Nephron (organoid): ENCODE measurements around the gene RAB12.
A peak's percentile ranks its signal among the peaks of the same experiment; 100 is the strongest.
"Not testable (repeated sequence)": the region's sequence is repeated elsewhere in the genome, so short reads cannot be mapped to it uniquely, and the experiment has no call there.

ENCODE experiments used
- H3K27ac Mint-ChIP-seq, 3 experiments: 2 replicates each; pipeline ENCODE4 v1.8.0; 2020; ENCODE audit warnings: mixed read lengths in 3 of 3, mild to moderate bottlenecking in 2 of 3, moderate library complexity in 1 of 3
- H3K27me3 Mint-ChIP-seq: 2 replicates; pipeline ENCODE4 v1.8.0; 2021; ENCODE audit warnings: low read depth, mild to moderate bottlenecking, moderate library complexity, mixed read lengths
- H3K36me3 Mint-ChIP-seq: 2 replicates; pipeline ENCODE4 v1.8.0; 2020; ENCODE audit warnings: low read depth, mixed read lengths
- H3K4me1 Mint-ChIP-seq: 2 replicates; pipeline ENCODE4 v1.8.0; 2020; ENCODE audit warnings: mixed read lengths
- H3K4me3 Mint-ChIP-seq, 3 experiments: 2 replicates each; pipeline ENCODE4 v1.8.0; 2020; ENCODE audit warnings: mild to moderate bottlenecking in 3 of 3, mixed read lengths in 3 of 3, moderate library complexity in 2 of 3
- H3K9me3 Mint-ChIP-seq: 2 replicates; pipeline ENCODE4 v1.8.0; 2020; ENCODE audit warnings: mixed read lengths
- CTCF ChIP-seq, 3 experiments: fragments of 200-600 bp; sonication (generic); IDR thresholded peaks; one replicate each; pipeline ENCODE4 v1.5.0; 2021; ENCODE audit warnings: antibody characterized with exemption in 3 of 3; ENCODE audit not compliant: unreplicated experiment in 3 of 3

The RAB12 gene

GRCh38 chr18:8639762-8640161, 30.5 kb downstream of the RAB12 start:
- Mint-ChIP-seq H3K9me3 (no peaks in the 10 kb centered on the region), H3K27me3 (no peaks in the 10 kb centered on the region), H3K27ac (no peak overlapping the region), H3K4me1 (no peaks in the 10 kb centered on the region), H3K36me3 (peaks cover 78% of the 10 kb centered on the region), H3K4me3 (no peak overlapping the region)
- TF ChIP-seq CTCF (IDR thresholded peaks at IDR 0.05; ENCODE audit: unreplicated experiment in 3 of 3): no peak

- peaks cover 15% of the 10 kb centered on the region for H3K9me3 Mint-ChIP-seq
- H3K27ac Mint-ChIP-seq: no peak overlapping the region
- peaks cover 45% of the 10 kb centered on the region for H3K36me3 Mint-ChIP-seq
- H3K4me3 Mint-ChIP-seq: no peak overlapping the region
- H3K4me1 Mint-ChIP-seq: no peaks in the 10 kb centered on the region
- TF ChIP-seq CTCF (IDR thresholded peaks at IDR 0.05; ENCODE audit: unreplicated experiment in 3 of 3): no peak
- H3K27me3 Mint-ChIP-seq: no peaks in the 10 kb centered on the region
Observed at GRCh38 chr18:8643326-8643878, 34.2 kb downstream of the RAB12 start.

GRCh38 chr18:8647359-8647758, 38.1 kb downstream of the RAB12 start:
- H3K27ac Mint-ChIP-seq, H3K4me1 Mint-ChIP-seq, H3K4me3 Mint-ChIP-seq, H3K27me3 Mint-ChIP-seq: not testable (repeated sequence)
- Mint-ChIP-seq H3K9me3 (peaks cover 31% of the 10 kb centered on the region), H3K36me3 (peaks cover 10% of the 10 kb centered on the region)

DNA sequence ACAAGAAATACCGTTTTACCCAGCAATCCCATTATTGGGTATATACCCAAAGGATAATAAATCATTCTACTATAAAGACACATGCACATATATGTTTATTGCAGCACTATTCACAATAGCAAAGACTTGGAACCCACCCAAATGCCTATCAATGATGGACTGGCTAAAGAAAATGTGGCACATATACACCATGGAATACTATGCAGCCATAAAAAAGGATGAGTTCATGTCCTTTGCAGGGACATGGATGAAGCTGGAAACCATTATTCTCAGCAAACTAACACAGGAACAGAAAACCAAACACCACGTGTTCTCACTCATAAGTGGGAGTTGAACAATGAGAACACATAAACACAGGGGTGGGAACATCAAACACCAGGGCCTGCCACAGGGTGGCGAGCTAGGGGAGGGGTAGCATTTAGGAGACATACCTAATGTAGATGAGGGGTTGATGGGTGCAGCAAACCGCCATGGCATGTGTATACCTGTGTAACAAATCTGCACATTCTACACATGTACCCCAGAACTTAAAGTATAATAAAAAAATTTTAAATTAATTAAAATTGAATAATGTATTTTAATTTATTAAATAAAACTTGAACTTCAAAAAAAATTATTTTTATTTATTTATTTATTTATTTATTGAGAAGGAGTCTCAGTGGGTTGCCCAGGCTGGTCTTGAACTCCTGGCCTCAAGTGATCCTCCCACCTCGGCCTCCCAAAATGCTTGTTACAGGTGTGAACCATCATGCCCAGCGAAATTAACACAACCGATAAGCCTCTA, 42.4 kb downstream of the RAB12 start:
- Mint-ChIP-seq H3K9me3 (peaks cover 29% of the 10 kb centered on the region), H3K4me1 (peaks cover 10% of the 10 kb centered on the region), H3K27me3 (peaks cover 26% of the 10 kb centered on the region)
- H3K36me3 Mint-ChIP-seq, H3K4me3 Mint-ChIP-seq, H3K27ac Mint-ChIP-seq: not testable (repeated sequence)

GRCh38 chr18:8654503-8655451, 45.5 kb downstream of the RAB12 start:
- no peak overlapping the region for H3K4me3 Mint-ChIP-seq
- H3K27me3 Mint-ChIP-seq: peaks cover 27% of the 10 kb centered on the region
- H3K4me1 Mint-ChIP-seq: peaks cover 23% of the 10 kb centered on the region
- H3K27ac Mint-ChIP-seq: no peak overlapping the region
- H3K36me3 Mint-ChIP-seq: no peaks in the 10 kb centered on the region
- peak; percentile 73 to 91 (median 75) for TF ChIP-seq CTCF (IDR thresholded peaks at IDR 0.05; ENCODE audit: unreplicated experiment in 3 of 3)
- H3K9me3 Mint-ChIP-seq: peaks cover 7% of the 10 kb centered on the region

DNA sequence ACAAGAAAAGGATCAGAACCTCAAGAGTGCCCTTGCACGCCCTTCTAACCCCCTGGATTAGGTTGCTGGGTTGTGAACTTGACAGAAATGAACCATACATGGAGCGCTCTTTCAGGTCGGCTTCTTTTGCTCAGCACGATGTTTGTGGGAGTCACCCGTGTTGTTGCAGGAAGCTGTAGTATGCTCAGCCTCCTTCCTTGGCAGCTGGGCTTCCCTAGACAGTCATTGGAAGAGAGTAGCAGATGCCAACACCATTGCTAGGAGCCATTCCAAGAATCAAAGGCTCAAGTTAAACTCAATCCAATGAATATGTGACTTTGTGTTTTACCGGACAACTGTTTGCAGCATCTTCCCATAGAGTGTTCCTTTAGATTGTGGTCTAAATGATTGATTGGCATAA, 47.0 kb downstream of the RAB12 start:
- H3K27me3 Mint-ChIP-seq: peaks cover 27% of the 10 kb centered on the region
- no peak overlapping the region for H3K4me3 Mint-ChIP-seq
- no peaks in the 10 kb centered on the region for H3K9me3 Mint-ChIP-seq
- no peak for TF ChIP-seq CTCF (IDR thresholded peaks at IDR 0.05; ENCODE audit: unreplicated experiment in 3 of 3)
- peaks cover 23% of the 10 kb centered on the region for H3K4me1 Mint-ChIP-seq
- no peaks in the 10 kb centered on the region for H3K36me3 Mint-ChIP-seq
- no peak overlapping the region for H3K27ac Mint-ChIP-seq
